ENCODE results near the gene CCDC88A. TPM values are rescaled to one million over a fixed set of nuclear protein-coding genes. Genes with fewer than 3 reads are reported as not detected.

Gene CCDC88A
- total and polyA plus RNA-seq, 2 donors (not counting 3 experiments of a cell fraction or from before 2014, with no cell fraction given) = 21.1 to 77.4 TPM

DNA sequence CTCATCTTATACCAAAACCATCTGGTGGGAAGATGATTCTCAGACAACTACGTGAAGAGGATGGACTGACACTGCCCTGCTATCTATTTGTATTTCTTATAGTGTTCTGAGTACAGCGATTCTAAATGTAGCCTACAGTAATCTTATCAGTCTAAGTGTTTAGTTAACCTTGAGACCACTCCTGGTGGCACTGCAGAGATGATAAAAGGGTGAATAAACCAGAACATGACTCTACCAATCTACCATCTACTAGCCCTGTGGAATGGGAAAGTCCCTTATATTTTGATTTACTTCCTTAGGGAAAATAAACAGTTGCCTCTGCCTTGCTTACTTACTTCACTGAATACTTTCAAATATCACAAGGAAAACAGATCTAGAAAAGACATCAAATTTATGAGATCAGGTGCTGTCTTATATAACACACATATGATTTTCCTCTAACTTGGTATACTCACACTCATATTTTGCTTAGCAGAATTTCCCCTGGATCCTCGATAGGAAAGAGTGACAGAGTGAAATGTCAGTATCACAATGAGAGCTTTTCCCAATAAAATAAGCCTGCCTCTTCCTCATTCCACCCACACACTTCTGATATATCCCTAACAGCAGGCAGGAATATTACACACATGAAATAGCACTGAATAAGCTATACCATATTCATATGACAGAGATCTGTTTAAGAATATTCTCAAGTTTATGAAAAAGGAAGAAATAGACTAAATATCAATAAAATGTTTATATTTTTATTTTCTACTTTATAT, 92.0 kb downstream of the CCDC88A start:
- H4K20me1 ChIP-seq (replicated peaks; ENCODE audit: control insufficient read depth, extremely low read depth, insufficient read depth, low read length) = no peaks in the 10 kb centered on the region
- peaks cover 0 to 1% of the 10 kb centered on the region in 2 experiments for H3K36me3 ChIP-seq (ENCODE audit: control insufficient read depth in 2 of 2, extremely low read depth in 1 of 2, insufficient read depth in 2 of 2, low read length in 2 of 2)
- FAIRE-seq (no peak), DNase-seq (ENCODE audit: low read depth, low spot score) (no peak)
- no TSS peak for BruUV-seq (replicated peaks)
- no peaks in the 10 kb centered on the region for H3K27me3 ChIP-seq (ENCODE audit: control insufficient read depth in 2 of 2, insufficient read depth in 2 of 2, low read length in 2 of 2)
- H3K9ac ChIP-seq (replicated peaks; ENCODE audit: extremely low read depth, insufficient read depth, low read length) = no peak overlapping the region
- H2AFZ ChIP-seq (ENCODE audit: low read depth, low read length) = no peak overlapping the region
- H3K9me1 ChIP-seq (replicated peaks; ENCODE audit: control insufficient read depth, extremely low read depth, insufficient read depth, low read length) = no peaks in the 10 kb centered on the region
- H3K4me2 ChIP-seq (ENCODE audit: insufficient read depth, low read length) = no peak overlapping the region
- no peaks in the 10 kb centered on the region for H3K9me3 ChIP-seq (replicated peaks; ENCODE audit: control insufficient read depth, insufficient read depth, low read length)
- no peak overlapping the region for H3K4me3 ChIP-seq (replicated peaks in 1 of 3; ENCODE audit: insufficient read depth in 1 of 3, low read depth in 1 of 3, low read length in 3 of 3)
- intact Hi-C loops (cut with micrococcal nuclease) (no loop called here), dilution Hi-C loops (cut with MboI; ENCODE audit: extremely low pct_ligation_motif_present, low sequenced_read_pairs) (no loop called here)
- no peaks in the 10 kb centered on the region for H3K4me1 ChIP-seq (ENCODE audit: control insufficient read depth, extremely low read depth, insufficient read depth, low read length)
- H3K79me2 ChIP-seq (ENCODE audit: control insufficient read depth, insufficient read depth, low read length) = no peaks in the 10 kb centered on the region
- CTCF ChIA-PET = interaction anchor here (1.6 kb wide), 1 partner anchor 10 kb away, joined by 3 read pairs; no protein-coding TSS in a partner anchor
- no peak for TF ChIP-seq POLR2A (IDR thresholded peaks at IDR 0.05; ENCODE audit: low read depth, low read length)
- no peak for TF ChIP-seq EZH2 (IDR thresholded peaks at IDR 0.05; ENCODE audit: borderline replicate concordance, low read depth, low read length, severe bottlenecking)
- no peak for TF ChIP-seq FOS (IDR thresholded peaks at IDR 0.05; ENCODE audit: borderline replicate concordance, insufficient read depth, low read length)
- no peak overlapping the region for H3K27ac ChIP-seq (ENCODE audit: insufficient read depth, low read depth, low read length)
- POLR2A ChIA-PET = no interaction called here

DNA sequence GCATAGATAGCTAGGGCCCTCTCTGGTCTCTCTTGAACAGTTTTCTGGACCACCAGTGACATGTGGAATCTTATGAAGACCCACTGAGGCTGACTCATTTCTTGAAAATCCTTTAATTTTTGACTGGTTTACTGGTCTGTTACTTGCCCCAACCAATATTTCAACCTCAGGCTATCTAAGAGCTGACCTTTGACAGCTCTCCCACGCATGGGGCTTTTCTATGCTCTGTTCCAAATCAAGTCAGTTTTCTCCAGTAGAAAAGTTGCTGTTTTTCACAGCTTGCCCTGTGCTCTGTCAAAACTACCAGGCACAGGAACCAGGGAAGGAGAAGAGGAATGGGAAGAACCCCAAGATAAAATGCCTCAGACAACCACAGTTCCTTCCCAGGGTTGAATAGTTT, 104.7 kb downstream of the CCDC88A start:
- no peak overlapping the region for H3K9ac ChIP-seq (replicated peaks; ENCODE audit: extremely low read depth, insufficient read depth, low read length)
- FAIRE-seq = no peak
- CTCF ChIA-PET = interaction anchor here (1.4 to 2.0 kb wide), 2 partner anchors 22 to 25 kb away, joined by 4 to 7 read pairs; no protein-coding TSS in a partner anchor
- no peaks in the 10 kb centered on the region for H4K20me1 ChIP-seq (replicated peaks; ENCODE audit: control insufficient read depth, extremely low read depth, insufficient read depth, low read length)
- no peak for TF ChIP-seq POLR2A (IDR thresholded peaks at IDR 0.05; ENCODE audit: low read depth, low read length)
- TF ChIP-seq, protein P1, sequence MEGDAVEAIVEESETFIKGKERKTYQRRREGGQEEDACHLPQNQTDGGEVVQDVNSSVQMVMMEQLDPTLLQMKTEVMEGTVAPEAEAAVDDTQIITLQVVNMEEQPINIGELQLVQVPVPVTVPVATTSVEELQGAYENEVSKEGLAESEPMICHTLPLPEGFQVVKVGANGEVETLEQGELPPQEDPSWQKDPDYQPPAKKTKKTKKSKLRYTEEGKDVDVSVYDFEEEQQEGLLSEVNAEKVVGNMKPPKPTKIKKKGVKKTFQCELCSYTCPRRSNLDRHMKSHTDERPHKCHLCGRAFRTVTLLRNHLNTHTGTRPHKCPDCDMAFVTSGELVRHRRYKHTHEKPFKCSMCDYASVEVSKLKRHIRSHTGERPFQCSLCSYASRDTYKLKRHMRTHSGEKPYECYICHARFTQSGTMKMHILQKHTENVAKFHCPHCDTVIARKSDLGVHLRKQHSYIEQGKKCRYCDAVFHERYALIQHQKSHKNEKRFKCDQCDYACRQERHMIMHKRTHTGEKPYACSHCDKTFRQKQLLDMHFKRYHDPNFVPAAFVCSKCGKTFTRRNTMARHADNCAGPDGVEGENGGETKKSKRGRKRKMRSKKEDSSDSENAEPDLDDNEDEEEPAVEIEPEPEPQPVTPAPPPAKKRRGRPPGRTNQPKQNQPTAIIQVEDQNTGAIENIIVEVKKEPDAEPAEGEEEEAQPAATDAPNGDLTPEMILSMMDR (IDR thresholded peaks at IDR 0.05; ENCODE audit: extremely low read depth in 1 of 2, insufficient read depth in 1 of 2, low read depth in 1 of 2, low read length in 2 of 2) = no peak
- TF ChIP-seq JUN (IDR thresholded peaks at IDR 0.05; ENCODE audit: borderline replicate concordance, insufficient read depth, insufficient read length, low read depth) = no peak
- TF ChIP-seq FOS (IDR thresholded peaks at IDR 0.05; ENCODE audit: borderline replicate concordance, insufficient read depth, low read length) = no peak
- TF ChIP-seq GATA2 (IDR thresholded peaks at IDR 0.05; ENCODE audit: insufficient read depth, insufficient read length, low read depth, low read length) = no peak
- TF ChIP-seq MYC (IDR thresholded peaks at IDR 0.05; ENCODE audit: low read depth, low read length) = no peak
- TF ChIP-seq POLR2AphosphoS5 (IDR thresholded peaks at IDR 0.05; ENCODE audit: insufficient read depth, low read depth, low read length) = no peak
- TF ChIP-seq, protein P2, sequence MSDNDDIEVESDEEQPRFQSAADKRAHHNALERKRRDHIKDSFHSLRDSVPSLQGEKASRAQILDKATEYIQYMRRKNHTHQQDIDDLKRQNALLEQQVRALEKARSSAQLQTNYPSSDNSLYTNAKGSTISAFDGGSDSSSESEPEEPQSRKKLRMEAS (IDR thresholded peaks at IDR 0.05; ENCODE audit: insufficient read depth, insufficient read length) = no peak
- no peak for TF ChIP-seq EZH2 (IDR thresholded peaks at IDR 0.05; ENCODE audit: borderline replicate concordance, low read depth, low read length, severe bottlenecking)
- H3K9me1 ChIP-seq (replicated peaks; ENCODE audit: control insufficient read depth, extremely low read depth, insufficient read depth, low read length) = no peaks in the 10 kb centered on the region
- peaks cover 5 to 17% of the 10 kb centered on the region in 2 experiments for H3K36me3 ChIP-seq (ENCODE audit: control insufficient read depth in 2 of 2, extremely low read depth in 1 of 2, insufficient read depth in 2 of 2, low read length in 2 of 2)
- POLR2A ChIA-PET = no interaction called here
- intact Hi-C loops (cut with micrococcal nuclease) (no loop called here), dilution Hi-C loops (cut with MboI; ENCODE audit: extremely low pct_ligation_motif_present, low sequenced_read_pairs) (no loop called here)
- H2AFZ ChIP-seq (ENCODE audit: low read depth, low read length) = no peak overlapping the region
- H3K9me3 ChIP-seq (replicated peaks; ENCODE audit: control insufficient read depth, insufficient read depth, low read length) = no peaks in the 10 kb centered on the region
- H3K79me2 ChIP-seq (ENCODE audit: control insufficient read depth, insufficient read depth, low read length) = no peaks in the 10 kb centered on the region
- BruUV-seq (replicated peaks) = no TSS peak
- DNase-seq (ENCODE audit: low read depth, low spot score) = no peak
- H3K4me3 ChIP-seq (replicated peaks in 1 of 3; ENCODE audit: insufficient read depth in 1 of 3, low read depth in 1 of 3, low read length in 3 of 3) = no peak overlapping the region
- H3K4me1 ChIP-seq (ENCODE audit: control insufficient read depth, extremely low read depth, insufficient read depth, low read length) = peaks cover 16% of the 10 kb centered on the region
- H3K27ac ChIP-seq (ENCODE audit: insufficient read depth, low read depth, low read length) = no peak overlapping the region
- no peaks in the 10 kb centered on the region for H3K27me3 ChIP-seq (ENCODE audit: control insufficient read depth in 2 of 2, insufficient read depth in 2 of 2, low read length in 2 of 2)
- no peak overlapping the region for H3K4me2 ChIP-seq (ENCODE audit: insufficient read depth, low read length)

Measured in endothelial cell of umbilical vein (primary cell).